Smooth muscle cell (in vitro differentiated cells): ENCODE data around the gene TP53BP1. TPM values are rescaled to one million over a fixed set of nuclear protein-coding genes. Genes with fewer than 3 reads are reported as not detected.

Experiments
- DNase-seq: peaks from one replicate; lab custom pipeline; 2025; ENCODE audit not compliant: unreplicated experiment; lab: John Stamatoyannopoulos, UW
- H2AFZ ChIP-seq: fragments of 200-600 bp; sonication (generic); 2 replicates; pipeline ENCODE4 v1.6.0; 2016; ENCODE audit warnings: antibody characterized with exemption, low read depth, mild to moderate bottlenecking
- H3F3A ChIP-seq: fragments of 200-600 bp; sonication (generic); 2 replicates; pipeline ENCODE4 v1.6.0; 2017; ENCODE audit warnings: antibody characterized with exemption, low read depth
- H3K27ac ChIP-seq: fragments of 200-600 bp; sonication (generic); 2 replicates; pipeline ENCODE4 v1.5.1; 2016; ENCODE audit warnings: low read depth, mild to moderate bottlenecking
- H3K27me3 ChIP-seq: fragments of 200-600 bp; sonication (generic); 2 replicates; pipeline ENCODE4 v1.6.1; 2016; ENCODE audit warnings: low read depth, mild to moderate bottlenecking
- H3K36me3 ChIP-seq: fragments of 200-600 bp; sonication (generic); 2 replicates; pipeline ENCODE4 v1.5.1; 2016; ENCODE audit warnings: low read depth
- H3K4me1 ChIP-seq: fragments of 200-600 bp; sonication (generic); 2 replicates; pipeline ENCODE4 v1.5.1; 2016; ENCODE audit warnings: low read depth
- H3K4me2 ChIP-seq: fragments of 200-600 bp; sonication (generic); 2 replicates; pipeline ENCODE4 v1.6.0; 2016; ENCODE audit warnings: mild to moderate bottlenecking
- H3K4me3 ChIP-seq: fragments of 200-600 bp; sonication (generic); 2 replicates; pipeline ENCODE4 v1.5.1; 2016; ENCODE audit warnings: mild to moderate bottlenecking
- H3K79me2 ChIP-seq: fragments of 200-600 bp; sonication (generic); 2 replicates; pipeline ENCODE4 v1.6.0; 2016; ENCODE audit warnings: low read depth, mild to moderate bottlenecking
- H3K9ac ChIP-seq: fragments of 200-600 bp; sonication (generic); 2 replicates; pipeline ENCODE4 v1.6.0; 2016; ENCODE audit warnings: low read depth
- H3K9me3 ChIP-seq: fragments of 200-600 bp; sonication (generic); replicated peaks from 2 replicates; pipeline ENCODE4 v1.5.1; 2016; ENCODE audit warnings: low read depth
- H4K20me1 ChIP-seq: fragments of 200-600 bp; sonication (generic); 2 replicates; pipeline ENCODE4 v1.6.0; 2016; ENCODE audit warnings: low read depth
- WGBS: methylation state at CpG from one replicate; pipeline ENCODE4 v1.1.7; 2016; ENCODE audit warnings: low lambda C conversion rate; 5-methylcytosine and 5-hydroxymethylcytosine counted together
- polyA plus RNA-seq: library from polyadenylated mRNA; unstranded; fragments of >200 nt; fragmentation: Nextera tagmentation; extraction: Ambion mirVana; gene quantifications from 2 replicates; pipeline ENCODE4 v1.2.1, GENCODE V29; 2016
- total RNA-seq: library from RNA; depleted of rRNA; stranded (reverse); fragments of >200 nt; gene quantifications from 2 replicates; pipeline ENCODE4 v1.2.3, GENCODE V29; 2014
- TF ChIP-seq, protein P1 (sequence below): fragments of 200-600 bp; sonication (generic); IDR thresholded peaks from 2 replicates; pipeline ENCODE4 v1.5.1; 2017; ENCODE audit warnings: borderline replicate concordance, mild to moderate bottlenecking, antibody characterized with exemption; ENCODE audit not compliant: insufficient read depth, poor library complexity, severe bottlenecking

TP53BP1 gene
- total and polyA plus RNA-seq, 2 experiments from 2014 or later: 24.1 to 41.5 TPM

DNA sequence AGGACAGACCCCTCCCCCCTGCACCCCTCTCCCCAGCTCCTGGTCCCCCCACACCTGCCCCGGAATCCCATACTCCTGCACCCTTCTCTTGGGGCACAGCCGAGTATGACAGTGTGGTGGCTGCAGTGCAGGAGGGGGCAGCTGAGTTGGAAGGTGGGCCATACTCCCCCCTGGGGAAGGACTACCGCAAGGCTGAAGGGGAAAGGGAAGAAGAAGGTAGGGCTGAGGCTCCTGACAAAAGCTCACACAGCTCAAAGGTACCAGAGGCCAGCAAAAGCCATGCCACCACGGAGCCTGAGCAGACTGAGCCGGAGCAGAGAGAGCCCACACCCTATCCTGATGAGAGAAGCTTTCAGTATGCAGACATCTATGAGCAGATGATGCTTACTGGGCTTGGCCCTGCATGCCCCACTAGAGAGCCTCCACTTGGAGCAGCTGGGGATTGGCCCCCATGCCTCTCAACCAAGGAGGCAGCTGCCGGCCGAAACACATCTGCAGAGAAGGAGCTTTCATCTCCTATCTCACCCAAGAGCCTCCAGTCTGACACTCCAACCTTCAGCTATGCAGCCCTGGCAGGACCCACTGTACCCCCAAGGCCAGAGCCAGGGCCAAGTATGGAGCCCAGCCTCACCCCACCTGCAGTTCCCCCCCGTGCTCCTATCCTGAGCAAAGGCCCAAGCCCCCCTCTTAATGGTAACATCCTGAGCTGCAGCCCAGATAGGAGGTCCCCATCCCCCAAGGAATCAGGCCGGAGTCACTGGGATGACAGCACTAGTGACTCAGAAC lies 34.3 kb upstream of the TP53BP1 start:
- H3K4me1 ChIP-seq: peaks cover 8% of the 10 kb centered on the region
- no peak for DNase-seq
- H3K9me3 ChIP-seq: no peaks in the 10 kb centered on the region
- H3K4me3 ChIP-seq: no peak overlapping the region
- H3K27me3 ChIP-seq: no peaks in the 10 kb centered on the region
- H3K79me2 ChIP-seq: no peaks in the 10 kb centered on the region
- TF ChIP-seq, protein P1, sequence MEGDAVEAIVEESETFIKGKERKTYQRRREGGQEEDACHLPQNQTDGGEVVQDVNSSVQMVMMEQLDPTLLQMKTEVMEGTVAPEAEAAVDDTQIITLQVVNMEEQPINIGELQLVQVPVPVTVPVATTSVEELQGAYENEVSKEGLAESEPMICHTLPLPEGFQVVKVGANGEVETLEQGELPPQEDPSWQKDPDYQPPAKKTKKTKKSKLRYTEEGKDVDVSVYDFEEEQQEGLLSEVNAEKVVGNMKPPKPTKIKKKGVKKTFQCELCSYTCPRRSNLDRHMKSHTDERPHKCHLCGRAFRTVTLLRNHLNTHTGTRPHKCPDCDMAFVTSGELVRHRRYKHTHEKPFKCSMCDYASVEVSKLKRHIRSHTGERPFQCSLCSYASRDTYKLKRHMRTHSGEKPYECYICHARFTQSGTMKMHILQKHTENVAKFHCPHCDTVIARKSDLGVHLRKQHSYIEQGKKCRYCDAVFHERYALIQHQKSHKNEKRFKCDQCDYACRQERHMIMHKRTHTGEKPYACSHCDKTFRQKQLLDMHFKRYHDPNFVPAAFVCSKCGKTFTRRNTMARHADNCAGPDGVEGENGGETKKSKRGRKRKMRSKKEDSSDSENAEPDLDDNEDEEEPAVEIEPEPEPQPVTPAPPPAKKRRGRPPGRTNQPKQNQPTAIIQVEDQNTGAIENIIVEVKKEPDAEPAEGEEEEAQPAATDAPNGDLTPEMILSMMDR: no peak
- H2AFZ ChIP-seq: no peak overlapping the region
- H3K27ac ChIP-seq: no peak overlapping the region
- peaks cover 7% of the 10 kb centered on the region for H4K20me1 ChIP-seq
- WGBS: 91% methylated on average over 9 of the region's 9 CpGs
- no peaks in the 10 kb centered on the region for H3F3A ChIP-seq
- H3K4me2 ChIP-seq: no peak overlapping the region
- no peak overlapping the region for H3K9ac ChIP-seq
- H3K36me3 ChIP-seq: peaks cover 1% of the 10 kb centered on the region

DNA sequence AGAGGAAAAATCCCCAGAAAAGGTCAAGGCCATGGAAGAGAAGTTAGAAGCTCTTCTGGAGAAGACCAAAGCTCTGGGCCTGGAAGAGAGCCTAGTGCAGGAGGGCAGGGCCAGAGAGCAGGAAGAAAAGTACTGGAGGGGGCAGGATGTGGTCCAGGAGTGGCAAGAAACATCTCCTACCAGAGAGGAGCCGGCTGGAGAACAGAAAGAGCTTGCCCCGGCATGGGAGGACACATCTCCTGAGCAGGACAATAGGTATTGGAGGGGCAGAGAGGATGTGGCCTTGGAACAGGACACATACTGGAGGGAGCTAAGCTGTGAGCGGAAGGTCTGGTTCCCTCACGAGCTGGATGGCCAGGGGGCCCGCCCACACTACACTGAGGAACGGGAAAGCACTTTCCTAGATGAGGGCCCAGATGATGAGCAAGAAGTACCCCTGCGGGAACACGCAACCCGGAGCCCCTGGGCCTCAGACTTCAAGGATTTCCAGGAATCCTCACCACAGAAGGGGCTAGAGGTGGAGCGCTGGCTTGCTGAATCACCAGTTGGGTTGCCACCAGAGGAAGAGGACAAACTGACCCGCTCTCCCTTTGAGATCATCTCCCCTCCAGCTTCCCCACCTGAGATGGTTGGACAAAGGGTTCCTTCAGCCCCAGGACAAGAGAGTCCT lies 33.4 kb upstream of the TP53BP1 start:
- WGBS: 86% methylated on average over 11 of the region's 11 CpGs
- no peak overlapping the region for H3K27ac ChIP-seq
- H3K36me3 ChIP-seq: peaks cover 5% of the 10 kb centered on the region
- H4K20me1 ChIP-seq: peaks cover 7% of the 10 kb centered on the region
- H3K4me2 ChIP-seq: no peak overlapping the region
- H3F3A ChIP-seq: no peaks in the 10 kb centered on the region
- no peaks in the 10 kb centered on the region for H3K79me2 ChIP-seq
- DNase-seq: no peak
- TF ChIP-seq, protein P1: no peak
- no peak overlapping the region for H3K9ac ChIP-seq
- H3K4me1 ChIP-seq: peaks cover 6% of the 10 kb centered on the region
- no peak overlapping the region for H3K4me3 ChIP-seq
- no peaks in the 10 kb centered on the region for H3K27me3 ChIP-seq
- H3K9me3 ChIP-seq: no peaks in the 10 kb centered on the region
- no peak overlapping the region for H2AFZ ChIP-seq

DNA sequence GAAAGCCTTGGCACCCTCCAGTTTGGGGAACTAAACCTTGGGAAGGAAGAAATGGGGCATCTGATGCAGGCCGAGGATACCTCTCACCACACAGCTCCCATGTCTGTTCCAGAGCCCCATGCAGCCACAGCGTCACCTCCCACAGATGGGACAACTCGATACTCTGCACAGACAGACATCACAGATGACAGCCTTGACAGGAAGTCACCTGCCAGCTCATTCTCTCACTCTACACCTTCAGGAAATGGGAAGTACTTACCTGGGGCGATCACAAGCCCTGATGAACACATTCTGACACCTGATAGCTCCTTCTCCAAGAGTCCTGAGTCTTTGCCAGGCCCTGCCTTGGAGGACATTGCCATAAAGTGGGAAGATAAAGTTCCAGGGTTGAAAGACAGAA lies 32.2 kb upstream of the TP53BP1 start:
- H2AFZ ChIP-seq: no peak overlapping the region
- DNase-seq: no peak
- TF ChIP-seq, protein P1: no peak
- H3K4me3 ChIP-seq: no peak overlapping the region
- peaks cover 5% of the 10 kb centered on the region for H3K36me3 ChIP-seq
- WGBS: 93% methylated on average over 4 of the region's 4 CpGs
- no peak overlapping the region for H3K9ac ChIP-seq
- H3K9me3 ChIP-seq: no peaks in the 10 kb centered on the region
- peaks cover 2% of the 10 kb centered on the region for H3K4me1 ChIP-seq
- H3K27ac ChIP-seq: no peak overlapping the region
- peaks cover 13% of the 10 kb centered on the region for H4K20me1 ChIP-seq
- H3K27me3 ChIP-seq: no peaks in the 10 kb centered on the region
- H3K4me2 ChIP-seq: no peak overlapping the region
- H3K79me2 ChIP-seq: no peaks in the 10 kb centered on the region
- H3F3A ChIP-seq: no peaks in the 10 kb centered on the region
